NCI-H510A (cell line): ENCODE measurements around the gene ZNF792.
"Not testable (repeated sequence)": the region's sequence is repeated elsewhere in the genome, so short reads cannot be mapped to it uniquely, and the experiment has no call there.

Experiments used
- DNase-seq: peaks from one replicate; lab custom pipeline; 2025; lab: John Stamatoyannopoulos, UW

Gene ZNF792

DNA sequence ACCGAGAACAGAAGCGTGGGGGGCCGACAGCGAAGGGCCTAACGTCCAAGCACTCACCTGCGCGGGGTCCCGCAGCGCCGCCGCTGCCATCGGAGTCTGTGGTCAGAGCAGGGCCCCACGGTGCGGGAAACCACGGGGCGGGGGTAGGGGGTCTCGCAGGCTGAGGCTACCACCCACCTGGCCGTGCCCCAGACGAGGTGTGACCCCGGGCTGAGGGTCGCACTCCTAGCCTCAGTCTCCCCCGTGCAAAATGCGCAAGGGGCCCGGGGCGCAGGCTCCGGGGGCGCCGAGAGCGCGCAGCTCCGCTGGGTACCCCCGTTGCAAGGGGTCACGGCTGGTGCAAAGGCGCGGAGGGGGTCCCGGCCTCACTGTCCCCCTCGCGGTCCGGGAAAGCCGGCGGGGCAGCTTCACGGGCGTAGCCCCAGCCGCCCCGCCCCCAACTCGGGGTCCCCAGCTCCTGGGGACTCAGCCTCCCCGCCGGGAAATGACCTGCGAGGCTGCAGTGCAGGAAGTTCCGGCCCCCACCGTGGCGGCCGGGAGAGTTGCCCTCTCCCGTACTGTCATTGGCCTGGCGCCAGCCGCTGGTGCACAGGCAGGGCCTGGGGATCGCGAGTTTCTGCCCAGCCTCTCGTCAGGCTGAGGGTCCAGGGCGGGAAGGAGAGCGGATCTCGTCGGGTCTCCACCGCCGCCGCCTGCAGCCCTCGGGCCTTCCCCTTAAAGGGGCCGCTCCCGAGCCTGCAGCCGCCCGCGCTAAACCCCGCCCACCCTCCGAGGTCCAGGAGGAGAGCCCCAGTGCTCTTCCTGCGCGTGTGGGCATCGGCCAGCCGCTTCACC, at the start of gene ZNF792:
Gene ZNF792 (minus strand): TSS at position 657 of the 834 bp plus-strand sequence. CDS start 567 bp downstream, at position 90.
- DNase-seq, result no peak

DNA sequence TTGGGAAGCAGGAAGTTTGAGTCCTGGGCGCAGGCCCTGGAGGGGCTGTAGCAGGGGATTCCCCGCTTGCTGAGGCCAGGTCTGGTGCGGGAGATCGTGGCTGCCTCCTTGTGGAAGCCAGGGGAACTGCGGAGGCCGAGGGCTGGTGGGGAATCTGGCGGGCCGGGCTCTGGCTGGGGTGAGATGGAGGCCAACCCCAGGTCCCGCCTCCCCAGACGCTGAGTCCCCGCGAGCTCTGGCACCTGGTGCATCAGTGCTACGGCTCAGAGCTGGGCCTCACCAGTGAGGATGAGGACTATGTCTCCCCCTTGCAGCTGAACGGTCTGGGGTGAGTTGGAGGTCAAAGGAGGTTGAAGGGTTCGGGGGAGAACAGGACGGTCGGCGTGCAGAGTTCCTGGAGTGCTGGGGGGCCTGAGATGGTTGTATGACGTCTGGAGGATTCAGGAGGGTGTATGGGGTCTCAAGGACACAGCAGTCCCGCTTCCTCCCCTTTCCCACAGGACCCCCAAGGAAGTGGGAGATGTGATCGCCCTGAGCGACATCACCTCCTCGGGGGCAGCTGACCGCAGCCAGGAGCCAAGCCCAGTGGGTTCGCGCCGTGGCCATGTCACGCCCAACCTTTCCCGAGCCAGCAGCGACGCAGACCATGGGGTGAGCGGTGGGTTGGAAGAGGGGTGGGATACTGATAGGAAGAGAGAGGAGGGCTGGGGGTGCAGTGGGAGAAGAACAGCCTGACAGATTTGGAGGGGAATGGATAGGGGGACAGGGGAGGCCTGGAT, 49.2 kb upstream of the ZNF792 start:
- no peak for DNase-seq

DNA sequence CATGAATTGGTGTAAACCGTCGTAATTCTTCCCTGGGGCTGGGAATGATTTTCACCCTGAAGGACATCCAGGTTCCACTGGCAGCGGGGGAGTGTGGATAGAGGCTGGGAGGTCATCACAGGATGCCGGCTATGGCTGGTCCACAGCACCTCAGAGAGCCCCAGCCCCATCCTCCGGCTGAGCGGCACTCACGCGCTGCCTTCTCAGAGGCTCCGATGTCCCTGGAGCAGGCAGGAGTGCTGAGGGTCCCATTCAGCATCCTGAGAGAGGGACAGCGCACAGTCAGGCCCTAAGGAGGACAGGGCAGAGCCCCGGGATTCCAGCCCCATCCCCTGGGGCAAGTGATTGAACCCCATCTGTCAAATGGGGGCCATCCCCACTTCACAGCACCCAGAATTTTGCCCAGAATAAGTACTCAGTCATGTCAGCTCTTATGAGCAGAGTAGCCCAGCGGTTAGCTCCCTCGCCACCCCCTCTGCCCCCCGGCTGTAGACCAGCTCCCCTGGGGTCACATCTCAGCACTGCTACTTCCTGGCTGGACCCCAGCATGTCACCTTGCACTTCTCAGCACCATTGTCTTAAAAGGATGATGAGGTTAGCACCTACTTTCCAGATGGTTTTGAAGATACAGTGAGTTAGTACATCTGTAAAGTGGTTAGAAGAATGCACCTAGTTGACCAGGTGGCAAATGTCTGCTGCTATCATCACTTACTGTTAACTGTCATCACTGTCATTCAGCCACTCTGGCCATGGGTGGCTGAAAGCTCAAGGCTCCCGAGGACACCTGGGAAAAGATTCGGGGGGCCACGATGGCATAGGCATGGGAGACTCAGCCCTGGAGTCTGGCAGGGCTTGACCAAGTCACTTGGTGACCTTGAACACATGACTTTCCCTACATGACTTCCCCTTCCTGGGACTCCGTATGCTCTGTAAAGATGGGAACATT, 48.0 kb upstream of the ZNF792 start:
- DNase-seq, result no peak

DNA sequence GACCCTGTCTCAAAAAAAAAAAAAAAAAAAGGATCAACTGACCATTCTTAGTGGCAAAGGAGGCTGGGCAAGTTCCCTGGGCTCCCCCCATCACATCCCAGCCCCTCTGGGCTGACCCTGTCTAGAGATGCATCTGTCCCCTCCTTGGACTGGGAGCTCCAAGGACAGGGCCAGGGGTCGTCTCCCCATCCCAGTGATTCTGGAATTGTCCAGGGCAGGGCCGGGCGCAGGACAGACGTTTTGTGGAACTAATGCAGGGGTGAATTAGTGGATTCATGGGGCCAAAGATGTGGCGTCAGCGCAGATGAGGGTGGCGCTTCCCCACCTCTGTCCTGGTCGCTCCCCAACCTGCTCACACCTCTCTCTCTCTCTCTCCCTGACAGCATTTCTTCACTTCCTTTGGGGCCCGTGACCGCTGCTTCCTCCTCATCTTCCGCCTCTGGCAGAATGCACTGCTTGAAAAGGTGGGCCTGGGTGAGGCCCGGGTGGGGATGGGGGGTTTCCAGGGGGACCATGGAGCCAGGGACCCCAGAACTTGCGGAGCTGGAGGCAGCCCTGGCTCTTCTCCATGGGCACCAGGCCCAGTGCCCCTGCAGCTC, 47.2 kb upstream of the ZNF792 start:
- DNase-seq, result no peak

DNA sequence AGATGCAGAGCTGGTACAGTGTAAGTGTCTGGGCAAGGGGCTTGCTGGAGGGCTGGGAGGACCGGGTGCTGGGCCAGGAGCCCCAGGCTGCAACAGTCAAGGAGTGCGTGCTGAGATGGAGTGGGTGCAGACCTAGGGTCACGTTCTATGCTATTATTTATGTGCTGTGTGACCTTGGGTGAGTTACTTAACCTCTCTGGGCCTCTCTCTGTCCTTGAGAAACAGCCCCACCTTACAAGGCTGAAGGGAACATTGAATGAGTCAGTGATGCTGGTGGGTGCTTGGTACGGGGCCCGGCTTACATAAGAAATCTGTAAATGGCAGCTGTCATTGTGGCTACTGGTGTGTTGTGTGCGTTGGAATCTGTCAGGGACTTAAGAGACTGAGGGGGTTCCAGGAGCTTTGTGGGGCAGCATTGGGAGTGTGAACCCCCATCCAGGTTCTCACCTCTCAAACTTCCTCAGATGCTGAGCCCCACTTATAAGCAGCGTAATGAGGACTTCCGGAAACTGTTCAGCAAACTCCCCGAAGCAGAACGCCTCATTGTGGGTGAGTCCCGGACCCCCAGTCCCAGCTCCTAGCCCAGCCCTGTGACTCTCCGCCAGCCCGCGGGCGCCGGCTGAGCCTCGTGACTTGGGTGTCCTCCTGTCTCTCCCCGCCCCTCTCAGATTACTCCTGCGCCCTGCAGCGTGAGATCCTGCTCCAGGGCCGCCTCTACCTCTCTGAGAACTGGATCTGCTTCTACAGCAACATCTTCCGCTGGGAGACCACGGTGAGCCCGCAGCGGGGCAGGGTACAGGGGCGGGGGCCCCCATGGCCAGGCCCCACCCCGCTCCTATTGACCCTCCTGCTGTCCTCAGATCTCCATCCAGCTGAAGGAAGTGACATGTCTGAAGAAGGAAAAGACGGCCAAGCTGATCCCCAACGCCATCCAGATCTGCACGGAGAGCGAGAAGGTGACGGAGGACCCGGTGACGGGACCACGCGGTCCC, 45.7 kb upstream of the ZNF792 start:
- DNase-seq, result no peak

DNA sequence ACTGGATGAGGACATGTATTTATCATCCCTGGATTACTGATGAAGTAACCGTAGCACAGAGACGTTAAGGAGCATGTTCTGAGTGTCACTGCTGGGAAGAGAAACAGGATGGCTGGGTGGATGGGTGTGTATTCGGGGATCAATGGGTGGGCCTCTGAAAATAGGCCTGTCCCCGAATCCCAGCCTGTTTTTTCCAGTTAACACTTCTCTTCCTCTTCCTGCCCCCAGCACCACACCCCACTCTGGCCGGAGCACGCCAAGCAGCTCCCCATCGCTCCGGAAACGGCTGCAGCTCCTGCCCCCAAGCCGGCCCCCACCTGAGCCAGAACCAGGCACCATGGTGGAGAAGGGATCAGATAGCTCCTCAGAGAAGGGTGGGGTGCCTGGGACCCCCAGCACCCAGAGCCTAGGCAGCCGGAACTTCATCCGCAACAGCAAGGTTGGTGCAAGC, 44.9 kb upstream of the ZNF792 start:
- no peak for DNase-seq

DNA sequence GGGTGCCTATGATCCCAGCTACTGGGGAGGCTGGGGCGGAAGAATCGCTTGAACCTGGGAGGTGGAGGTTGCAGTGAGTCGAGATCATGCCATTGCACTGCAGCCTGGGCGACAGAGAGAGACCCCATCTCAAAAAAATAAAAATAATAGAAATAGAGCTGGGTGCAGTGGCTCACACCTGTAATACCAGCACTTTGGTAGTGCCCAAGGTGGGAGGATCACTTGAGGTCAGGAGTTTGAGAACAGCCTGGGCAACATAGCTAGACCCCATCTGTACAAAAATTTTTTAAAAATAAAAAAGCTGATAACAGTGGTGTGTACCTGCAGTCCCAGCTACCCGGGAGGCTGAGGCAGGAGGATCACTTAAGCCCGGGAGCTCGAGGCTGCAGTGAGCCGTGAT, 43.4 kb upstream of the ZNF792 start:
- not testable (repeated sequence) for DNase-seq

DNA sequence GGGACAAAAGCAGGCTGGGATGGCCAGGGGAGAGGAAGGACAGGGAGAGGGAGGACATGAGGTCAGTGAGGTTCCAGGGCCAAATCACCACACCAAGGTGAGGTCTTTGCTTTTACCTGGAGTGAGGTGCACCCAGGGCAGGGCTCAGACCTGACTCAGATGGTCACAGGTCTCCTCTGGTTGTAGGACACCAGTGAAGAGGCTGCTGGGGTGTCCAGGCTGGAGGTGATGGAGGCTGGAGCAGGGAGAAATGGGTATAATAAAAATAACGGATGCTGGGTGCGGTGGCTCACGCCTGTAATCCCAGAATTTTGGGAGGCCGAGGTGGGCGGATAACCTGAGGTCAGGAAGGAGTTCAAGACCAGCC, 43.0 kb upstream of the ZNF792 start:
- no peak for DNase-seq

DNA sequence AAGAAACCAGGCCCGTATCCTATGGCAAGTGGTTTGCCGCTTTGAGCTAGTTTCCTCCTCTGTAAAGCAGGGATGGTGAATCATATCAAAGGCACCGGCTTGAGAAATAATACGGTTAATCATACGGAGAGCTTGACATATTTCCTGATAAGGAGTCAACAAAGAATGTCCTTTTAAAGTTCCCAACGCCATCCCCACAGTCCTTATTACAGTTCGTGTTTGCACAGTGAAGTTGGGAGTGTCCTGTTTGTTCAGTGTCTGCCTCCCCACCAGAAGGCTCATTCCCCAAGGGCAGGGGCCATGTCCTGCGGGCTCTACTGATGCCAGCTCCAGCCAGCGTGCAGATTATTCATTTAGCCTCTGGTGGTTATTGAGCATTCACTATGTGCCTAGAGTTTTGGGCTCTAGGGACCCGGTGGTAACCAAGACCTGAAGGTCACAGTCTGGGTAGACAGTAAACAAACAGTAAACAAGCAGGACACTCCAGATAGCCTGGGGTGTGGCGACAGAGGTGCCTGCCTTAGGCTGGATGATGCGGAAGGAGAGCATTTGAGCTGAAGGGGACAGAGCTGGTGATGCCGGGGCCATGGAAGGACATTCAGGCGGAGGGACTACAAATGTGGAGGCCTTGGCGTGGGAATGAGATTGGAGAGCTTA, 42.4 kb upstream of the ZNF792 start:
- no peak for DNase-seq

DNA sequence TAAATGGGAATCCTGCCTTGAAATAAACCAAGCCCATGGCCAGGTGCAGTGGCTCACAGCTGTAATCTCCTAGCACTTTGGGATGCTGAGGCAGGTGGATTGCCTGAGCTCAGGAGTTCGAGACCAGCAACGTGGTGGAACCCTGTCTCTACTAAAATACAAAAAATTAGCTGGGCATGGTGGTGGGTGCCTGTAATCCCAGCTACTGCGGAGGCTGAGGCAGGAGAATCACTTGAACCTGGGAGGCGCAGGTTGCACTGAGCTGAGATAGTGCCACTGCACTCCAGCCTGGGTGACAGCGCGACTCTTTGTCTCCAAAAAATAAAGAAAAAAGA, 41.9 kb upstream of the ZNF792 start:
- DNase-seq, result not testable (repeated sequence)

DNA sequence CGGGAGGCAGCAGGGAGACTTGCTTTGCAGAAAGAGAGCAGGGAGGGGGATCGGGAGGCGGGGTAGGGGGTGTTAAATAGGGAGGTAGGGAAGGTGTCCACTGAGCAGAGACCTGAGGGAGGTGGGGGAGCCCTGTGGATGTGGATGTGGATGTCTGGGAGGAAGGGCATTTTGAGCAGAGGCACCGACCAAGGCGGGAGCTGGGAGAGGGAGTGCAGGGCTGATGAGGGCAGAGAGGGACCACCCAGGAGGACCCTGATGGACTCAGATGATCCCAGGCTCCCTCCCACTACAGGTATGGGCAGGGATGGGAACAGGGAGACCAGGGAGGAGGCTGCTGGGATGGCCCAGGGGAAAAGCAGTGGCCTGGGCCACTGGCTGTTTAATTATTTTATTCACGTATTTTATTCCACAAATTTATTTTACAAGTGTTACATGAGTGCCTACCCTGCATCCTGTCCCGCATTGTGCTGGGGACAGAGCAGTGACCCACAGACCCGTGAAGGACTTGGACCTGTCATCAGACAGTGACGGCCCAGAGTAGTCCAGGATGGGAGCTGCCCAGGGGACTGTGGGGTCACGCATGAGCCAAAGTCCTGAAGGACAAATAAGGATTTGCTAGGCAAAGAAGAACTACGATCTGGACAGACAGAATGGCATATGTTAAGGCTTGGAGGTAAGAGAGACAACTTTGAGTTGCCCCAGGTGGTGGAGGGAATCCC, 41.4 kb upstream of the ZNF792 start:
- no peak for DNase-seq

DNA sequence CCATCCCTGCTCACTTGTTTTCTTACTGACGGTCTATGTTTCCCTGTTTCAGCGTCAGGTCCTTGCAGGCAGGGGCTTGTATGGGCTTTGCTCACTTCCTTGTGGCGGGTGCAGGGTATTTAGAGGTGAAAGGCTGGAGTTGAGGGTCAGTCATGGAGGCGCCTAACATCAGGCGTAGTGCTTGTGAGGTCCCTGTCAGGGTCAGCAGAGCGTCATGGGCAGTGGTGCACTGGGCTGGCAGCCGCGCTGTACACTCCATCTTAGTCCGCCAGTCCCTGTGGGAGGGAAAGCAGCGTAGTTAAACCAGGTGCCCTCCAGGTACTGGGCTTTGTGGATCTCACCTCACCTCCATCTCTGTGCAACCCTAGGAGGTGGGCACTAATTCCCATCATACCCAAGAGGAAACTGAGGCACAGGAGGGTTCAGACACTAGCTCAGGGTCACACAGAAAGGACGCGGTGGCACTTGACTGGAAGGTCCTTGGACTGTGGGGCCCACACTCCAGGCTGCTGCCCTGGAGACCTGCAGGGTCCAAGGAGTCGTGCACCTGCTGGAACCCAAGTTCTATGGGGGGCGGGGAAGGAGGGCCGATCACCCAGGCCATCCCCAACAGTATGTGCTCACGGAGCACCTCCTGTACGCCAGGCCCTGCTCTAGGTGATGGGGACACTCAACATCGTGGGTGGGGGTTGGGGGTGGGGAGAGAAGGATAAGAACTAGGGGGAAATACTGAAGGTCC, 40.7 kb upstream of the ZNF792 start:
- no peak for DNase-seq

DNA sequence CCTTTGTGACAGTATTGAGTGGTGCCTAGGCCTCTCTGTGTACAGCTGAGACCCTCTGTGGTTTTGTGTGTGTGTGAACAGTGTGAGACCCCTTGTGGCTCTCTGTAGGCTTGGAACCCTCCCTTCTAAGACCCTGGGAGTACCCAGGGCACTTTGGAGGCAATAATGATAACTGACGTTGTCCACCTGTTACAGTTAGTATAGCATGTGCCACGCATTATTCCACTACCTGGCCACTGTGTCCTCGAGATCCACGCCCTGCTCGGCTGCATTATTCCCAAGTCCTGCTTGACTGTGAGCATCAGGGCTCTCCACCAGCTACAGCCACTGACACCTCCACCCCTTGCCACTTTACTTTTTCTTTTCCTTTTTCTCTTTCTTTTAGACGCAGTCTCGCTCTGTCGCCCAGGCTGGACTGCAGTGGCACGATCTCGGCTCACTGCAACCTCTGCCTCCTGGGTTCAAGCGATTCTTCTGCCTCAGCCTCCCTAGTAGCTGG, 38.1 kb upstream of the ZNF792 start:
- DNase-seq, result no peak

DNA sequence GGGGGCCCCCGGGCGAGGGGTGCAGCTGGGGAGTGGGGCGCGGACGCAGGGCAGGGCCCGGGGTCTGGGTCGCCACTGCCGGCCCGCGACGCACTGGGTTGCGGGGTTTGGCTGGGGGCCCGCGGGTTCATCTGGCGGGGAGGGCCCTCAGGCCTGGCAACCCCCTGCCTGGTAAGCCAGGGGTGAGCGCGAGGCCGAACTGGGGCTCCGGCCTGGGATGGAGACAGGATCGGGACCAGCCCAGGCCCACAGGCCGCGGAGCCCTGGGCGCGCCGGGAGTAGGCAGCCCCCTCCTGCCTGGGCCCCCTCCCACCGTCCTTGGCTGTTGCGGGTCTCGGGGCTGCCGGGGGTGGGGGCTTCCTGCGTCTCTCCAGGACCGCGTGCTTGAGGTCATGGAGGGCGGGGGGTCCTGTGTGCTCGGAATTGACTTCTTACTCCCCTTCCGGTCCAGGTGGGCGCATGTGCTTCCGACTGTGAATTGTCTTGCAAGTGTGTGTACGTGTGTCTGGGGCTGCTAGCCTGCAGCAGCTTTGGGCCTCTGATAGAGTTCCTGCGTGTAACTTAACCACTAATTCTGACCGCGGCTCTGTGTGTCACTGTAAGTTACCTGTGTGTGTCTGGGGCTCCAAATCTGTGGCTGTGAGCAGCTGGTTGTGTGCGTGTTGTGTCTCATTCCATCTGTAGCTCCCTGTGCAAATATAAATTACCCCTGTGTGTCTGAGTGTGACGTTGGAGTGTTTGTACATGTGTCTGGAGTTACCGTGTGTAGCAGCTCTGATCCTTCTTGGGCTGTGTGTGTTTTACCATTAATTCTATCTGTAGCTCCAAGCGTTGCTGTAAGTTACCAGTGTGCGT, 36.8 kb upstream of the ZNF792 start:
- no peak for DNase-seq

DNA sequence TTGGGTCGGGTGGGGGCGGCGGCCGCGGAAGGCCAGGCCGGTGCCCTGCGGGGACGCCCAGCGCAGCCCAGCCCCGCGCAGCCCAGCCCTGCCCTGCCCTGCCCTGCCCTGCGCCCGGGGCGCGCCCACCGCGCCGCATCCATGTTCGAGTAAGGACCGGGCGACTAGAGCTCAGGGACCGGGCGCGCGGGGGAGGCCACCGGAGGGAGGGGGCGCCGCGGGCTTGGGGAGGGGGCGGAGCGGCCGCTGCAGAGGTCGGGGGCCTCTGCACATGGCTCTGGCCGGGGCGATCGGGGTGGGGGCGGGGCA, 36.3 kb upstream of the ZNF792 start:
- no peak for DNase-seq

DNA sequence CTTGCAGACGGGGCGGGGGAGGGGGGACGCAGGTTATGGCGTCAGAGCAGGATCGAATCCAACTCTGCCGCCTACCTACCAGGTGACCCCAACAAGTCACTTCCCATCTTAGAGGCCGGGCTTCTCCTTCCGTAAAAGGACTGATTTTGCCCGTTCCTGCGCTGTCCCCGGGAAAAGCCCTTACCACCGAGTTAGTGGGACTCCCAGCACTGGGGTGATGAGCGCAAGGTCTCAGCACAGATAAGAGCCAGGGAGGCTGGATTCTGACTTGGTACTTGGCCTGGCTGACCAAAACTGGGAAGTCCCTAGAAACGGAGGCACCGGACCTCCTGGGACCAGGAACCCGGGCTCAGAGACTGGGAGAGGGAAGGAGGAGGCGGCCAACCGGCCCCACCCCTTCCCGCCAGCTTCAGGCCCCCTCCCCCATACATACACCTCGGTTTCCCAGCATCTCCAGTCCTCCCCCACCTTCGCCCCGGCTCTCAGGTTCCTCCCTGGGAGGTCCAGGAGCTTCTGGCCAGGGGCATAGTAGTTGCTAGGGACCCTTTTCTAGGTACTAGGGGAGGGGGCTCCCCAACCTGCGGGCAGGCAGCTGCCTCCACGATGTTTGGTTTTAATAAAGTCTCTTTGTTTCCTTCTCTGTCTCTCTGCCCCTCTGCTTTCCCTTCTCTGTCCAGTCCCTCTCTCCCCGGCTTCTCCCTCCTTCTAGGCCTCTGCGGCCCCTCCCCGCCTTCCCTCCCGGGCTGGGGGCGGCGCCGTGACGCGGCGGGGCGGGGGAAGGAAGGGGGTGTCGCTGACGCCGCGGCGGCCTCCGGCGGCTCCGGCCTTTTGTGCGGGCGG, 35.7 kb upstream of the ZNF792 start, which contains the start of gene GRAMD1A:
Gene GRAMD1A (plus strand): TSS at position 826 of the 840 bp plus-strand sequence. CDS start 156 bp downstream, outside the sequence.
- peak; percentile 63 for DNase-seq
